Omental fat pad (tissue), 4 donors: ENCODE data around the gene GNG2. TPM values are rescaled to one million over a fixed set of nuclear protein-coding genes. Genes with fewer than 3 reads are reported as not detected.

Source experiments
- ATAC-seq: fragments of 150-250 bp; one replicate; pipeline ENCODE4 v1.9.1; 2016; ENCODE audit warnings: mild to moderate bottlenecking, moderate library complexity; ENCODE audit not compliant: low FRiP score
- DNase-seq: peaks from one replicate; pipeline ENCODE4 v3.0.0-alpha.2; 2019; ENCODE audit warnings: low spot score
- CTCF ChIP-seq, 3 donors: fragments of 450-650 bp; IDR thresholded peaks; one replicate each; pipeline ENCODE4 v1.5.1; 2016 to 2017; ENCODE audit warnings: antibody characterized with exemption in 3 of 3, mild to moderate bottlenecking in 3 of 3, moderate library complexity in 2 of 3
- total RNA-seq, 4 donors: library from RNA; depleted of rRNA; stranded (reverse); fragments of >200 nt; gene quantifications; one replicate each; pipeline ENCODE4 v1.1.0, GENCODE V29; 2016

The GNG2 gene
- 10 to 100 TPM; 40.7 to 85.6 (median 54.0) TPM for total RNA-seq

- ATAC-seq (peak; percentile 97), DNase-seq (peak; percentile 42)
- no peak for TF ChIP-seq CTCF (IDR thresholded peaks at IDR 0.05)
Observed at GRCh38 chr14:51860164-51860824, at the start of gene GNG2. TSS of gene GNG2 (plus strand) at chr14:51860612. CDS start at chr14:51950679, 90,067 bp downstream.

- DNase-seq (no peak), ATAC-seq (no peak)
- no peak for TF ChIP-seq CTCF (IDR thresholded peaks at IDR 0.05)
Observed at GRCh38 chr14:51811706-51812105, 48.7 kb upstream of the GNG2 start.

DNA sequence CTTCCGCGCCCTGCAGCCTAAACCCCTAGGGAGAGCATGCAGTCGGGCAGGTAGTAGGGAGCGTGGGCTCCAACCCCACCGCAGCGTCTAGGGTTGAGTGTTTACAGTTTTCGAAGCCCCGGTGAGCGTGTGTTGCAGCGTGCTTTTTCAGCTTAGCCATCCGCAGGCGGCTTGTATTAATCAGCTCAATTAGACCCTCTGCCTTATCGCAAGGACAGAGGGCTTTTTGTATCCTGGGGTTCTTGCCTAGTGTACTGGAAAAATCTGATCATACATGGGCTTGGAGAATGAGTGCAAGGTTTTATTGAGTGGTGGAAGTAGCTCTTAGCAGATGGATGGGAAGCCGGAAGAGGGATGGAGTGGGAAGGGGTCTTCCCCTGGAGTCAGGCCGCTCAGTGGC, 44.4 kb upstream of the GNG2 start:
- ATAC-seq, result no peak
- DNase-seq, result no peak
- no peak for TF ChIP-seq CTCF (IDR thresholded peaks at IDR 0.05)

DNA sequence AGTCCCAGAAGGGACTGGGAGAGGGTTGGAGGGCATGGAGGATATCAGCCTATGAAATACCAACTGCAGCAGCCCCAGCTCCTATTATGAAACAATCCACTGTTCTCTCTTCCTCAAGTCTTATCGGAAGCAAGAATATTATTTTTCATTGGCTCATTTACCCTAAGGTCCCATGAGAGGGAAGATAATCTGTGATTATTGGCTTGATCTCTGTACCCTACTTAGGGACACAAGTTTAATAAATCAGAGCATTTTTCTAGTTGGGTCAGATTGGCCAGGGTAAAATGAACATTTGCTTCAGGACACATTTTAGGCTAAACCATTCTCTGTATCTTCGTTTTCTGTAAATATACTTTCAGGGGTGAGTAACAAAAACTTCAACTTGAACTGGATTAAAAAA, 43.1 kb upstream of the GNG2 start:
- ATAC-seq (no peak), DNase-seq (no peak)
- no peak for TF ChIP-seq CTCF (IDR thresholded peaks at IDR 0.05)

- DNase-seq (no peak), ATAC-seq (no peak)
- TF ChIP-seq CTCF (IDR thresholded peaks at IDR 0.05), result no peak
Observed at GRCh38 chr14:51818748-51819380, 41.5 kb upstream of the GNG2 start.

DNA sequence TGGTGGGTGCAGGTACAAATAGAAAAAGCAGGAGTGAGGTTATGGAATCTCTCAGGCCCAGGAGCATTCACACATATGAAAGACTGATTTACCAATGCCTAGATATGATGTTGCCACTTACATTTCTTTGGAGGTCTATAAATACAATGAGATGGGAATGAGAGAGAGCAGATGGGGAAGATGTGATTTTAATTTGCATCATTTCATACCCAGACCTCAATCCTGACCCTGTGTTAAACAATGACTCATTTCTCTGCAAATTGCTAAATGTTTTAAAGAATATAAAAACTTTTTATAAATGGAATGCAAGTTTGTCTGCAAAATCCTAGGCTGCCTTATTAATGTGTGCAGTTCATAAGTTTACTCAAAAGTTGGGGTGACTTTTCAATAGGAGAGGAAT, 38.6 kb upstream of the GNG2 start:
- ATAC-seq (no peak), DNase-seq (no peak)

More for the DNA sequence above, 38.6 kb upstream of the GNG2 start:
- TF ChIP-seq CTCF (IDR thresholded peaks at IDR 0.05), result no peak
